Amygdala (tissue), 56 donors: ENCODE data around the gene SYTL3.
"Not testable (repeated sequence)": the region's sequence is repeated elsewhere in the genome, so short reads cannot be mapped to it uniquely, and the experiment has no call there.

Experiments used
- DNase-seq, 56 donors: peaks; one replicate each; lab custom pipeline; 2025; lab: John Stamatoyannopoulos, UW

SYTL3 gene

DNA sequence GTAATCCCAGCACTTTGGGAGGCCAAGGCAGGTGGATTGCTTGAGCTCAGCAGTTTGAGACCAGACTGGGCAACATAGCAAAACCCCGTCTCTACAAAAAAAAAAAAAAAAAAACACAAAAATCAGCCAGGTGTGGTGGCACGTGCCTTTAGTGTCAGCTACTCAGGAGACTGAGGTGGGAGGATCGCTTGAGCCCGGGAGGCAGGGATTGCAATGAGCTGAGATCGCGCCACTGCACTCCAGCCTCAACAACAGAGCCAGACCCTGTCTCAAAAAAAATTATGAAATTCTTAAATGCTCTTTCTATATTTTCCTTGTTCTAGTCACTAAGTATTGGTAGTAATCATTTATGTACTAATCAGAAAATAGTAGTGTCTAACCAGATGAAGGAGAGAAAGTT, 30.6 kb downstream of the SYTL3 start:
- no peak for DNase-seq

DNA sequence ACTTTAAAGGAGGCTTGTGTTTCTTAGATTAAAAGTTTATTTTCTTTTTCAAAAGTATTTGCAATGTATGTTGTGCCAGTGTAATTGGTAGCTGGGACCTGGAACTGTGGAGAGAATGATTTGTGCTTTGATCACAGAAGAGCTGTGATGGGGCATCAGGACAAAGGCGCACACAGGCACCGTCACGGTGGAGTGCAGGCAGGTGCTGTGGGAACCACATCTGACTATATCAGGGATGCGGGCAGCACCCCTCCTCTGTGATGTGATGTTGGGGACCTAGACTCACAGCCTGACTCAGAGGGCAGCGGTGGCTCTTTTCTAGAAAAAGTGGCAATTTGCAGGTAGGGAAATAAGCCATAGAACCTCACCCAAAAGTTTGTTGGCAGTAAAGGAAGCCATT, 34.5 kb downstream of the SYTL3 start:
- no peak for DNase-seq

DNA sequence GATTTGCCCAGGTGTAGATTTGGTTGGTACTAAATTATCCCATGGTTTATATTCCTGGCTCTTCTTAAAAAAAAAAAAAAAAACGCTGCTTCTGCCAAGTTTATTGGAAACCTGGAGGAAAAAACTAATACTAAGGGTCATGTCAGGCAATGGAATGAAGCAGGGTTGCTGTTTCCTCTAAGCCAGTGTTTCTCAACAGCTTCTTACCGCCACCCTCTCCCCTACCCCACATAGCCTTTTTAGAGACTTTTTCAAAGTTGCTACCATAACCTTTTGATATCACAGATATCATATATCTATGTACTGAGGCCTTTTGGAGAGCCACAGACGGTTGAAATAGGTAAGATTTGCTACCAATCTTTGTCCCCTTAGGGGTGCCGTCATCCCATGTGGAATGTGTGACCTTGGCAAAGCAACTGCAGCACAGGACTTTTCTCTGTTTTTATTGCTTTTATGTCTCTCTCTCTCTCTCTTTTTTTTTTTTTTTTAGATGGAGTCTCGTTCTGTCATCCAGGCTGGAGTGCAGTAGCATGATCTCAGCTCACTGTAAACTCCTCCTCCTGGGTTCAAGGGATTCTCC, 35.0 kb downstream of the SYTL3 start:
- DNase-seq: no peak

DNA sequence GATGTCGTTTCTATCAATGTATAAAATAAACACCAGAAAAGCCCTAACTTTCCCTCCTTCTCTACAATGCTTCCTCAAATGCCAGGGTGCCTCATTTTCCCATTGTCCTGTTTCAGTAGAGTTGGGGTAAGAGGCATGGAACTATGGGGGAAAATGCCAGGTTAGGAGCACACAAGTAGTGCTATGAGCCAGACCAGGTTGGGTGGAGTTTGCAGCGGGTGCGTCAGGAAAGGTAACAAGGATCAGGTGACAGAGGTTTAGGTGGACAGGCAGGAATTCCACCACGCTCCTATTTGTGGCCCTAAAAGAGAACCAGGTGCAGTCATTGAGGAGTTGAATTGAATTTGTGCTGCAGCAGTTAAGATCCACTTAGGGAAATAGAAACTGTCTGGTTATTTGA, 36.5 kb downstream of the SYTL3 start:
- DNase-seq: no peak

DNA sequence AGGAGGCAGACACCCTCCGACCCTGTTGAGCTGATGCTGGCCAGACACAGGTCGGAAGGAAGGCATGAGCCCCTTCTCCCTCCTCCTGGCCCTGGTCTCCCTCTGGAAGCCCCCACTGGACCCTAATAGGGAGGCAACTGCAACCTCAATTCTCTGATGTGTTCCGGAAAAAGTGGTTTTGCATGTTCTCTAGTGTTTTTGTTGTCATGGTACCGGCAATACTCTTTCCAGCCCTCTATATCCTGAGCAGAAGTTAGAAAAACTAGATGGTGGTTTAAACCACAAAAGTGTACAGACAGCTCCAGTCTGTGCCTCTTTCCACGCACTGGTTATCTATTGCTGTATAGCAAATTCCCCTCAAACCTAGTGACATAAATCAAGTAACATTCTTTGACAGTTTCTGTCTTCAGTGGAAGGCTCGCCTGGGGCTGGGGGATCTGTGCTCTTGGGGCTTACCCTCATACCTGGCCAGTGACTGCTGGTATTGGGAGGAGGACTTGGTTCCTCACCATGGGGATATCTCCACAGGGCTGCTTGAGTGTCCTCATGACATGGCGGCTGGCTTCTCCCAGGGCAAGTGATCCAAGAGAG, 37.0 kb downstream of the SYTL3 start:
- DNase-seq: no peak

DNA sequence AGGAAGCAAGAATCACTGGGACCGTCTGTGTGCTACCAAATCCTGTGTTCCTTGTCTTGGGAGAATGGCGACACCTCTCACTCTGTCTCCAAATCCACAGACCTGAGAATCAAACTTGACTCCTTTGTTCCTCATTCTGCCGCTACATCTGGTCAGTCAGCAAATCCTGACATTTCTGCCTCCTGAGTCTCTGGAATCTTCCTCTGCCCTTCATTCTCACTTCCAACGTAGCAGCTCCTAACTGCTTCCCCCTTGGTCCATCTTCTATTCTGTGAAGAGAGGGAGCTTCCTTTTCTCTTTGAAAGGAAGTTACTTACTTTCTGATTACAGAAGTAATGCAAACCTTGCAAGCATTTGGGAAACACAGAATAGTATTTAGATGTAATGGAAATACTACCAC, 37.7 kb downstream of the SYTL3 start:
- no peak for DNase-seq

DNA sequence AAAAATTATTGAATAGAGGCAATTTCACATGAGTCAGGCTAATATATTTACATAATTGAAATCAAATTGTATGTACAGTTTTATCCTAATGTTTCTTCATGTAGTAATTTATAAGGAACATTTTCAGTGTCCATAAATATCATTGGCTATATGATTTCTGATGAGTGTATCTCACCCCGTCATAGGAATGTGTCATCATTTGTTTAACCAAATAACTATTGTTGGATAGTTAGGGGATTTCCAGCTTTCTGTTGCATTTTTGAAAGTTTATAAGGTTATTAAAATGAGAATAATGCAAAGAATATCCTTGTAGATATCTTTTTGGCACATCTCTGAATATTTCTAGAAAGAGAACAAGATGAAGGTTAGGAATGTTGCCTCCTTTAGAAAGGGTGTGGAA, 39.0 kb downstream of the SYTL3 start:
- DNase-seq: no peak

DNA sequence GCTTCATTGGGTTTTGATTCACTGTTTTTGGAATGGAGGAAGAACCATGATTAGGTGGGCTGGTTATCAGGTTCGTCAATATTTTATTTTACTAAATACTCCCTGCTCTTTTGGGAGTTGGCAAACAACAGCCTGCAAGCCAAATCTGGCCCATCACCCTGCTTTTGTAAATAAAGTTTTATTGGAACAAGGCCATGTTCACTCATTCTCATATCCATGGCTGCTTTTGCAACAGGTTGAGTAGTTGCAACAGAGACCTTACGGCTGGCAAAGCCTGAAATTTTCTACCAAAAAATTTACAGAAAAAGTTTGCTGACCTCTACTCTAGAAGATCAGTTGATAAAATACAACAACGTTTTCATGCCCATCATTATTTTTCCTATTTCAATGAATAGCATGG, 45.1 kb downstream of the SYTL3 start:
- no peak for DNase-seq

DNA sequence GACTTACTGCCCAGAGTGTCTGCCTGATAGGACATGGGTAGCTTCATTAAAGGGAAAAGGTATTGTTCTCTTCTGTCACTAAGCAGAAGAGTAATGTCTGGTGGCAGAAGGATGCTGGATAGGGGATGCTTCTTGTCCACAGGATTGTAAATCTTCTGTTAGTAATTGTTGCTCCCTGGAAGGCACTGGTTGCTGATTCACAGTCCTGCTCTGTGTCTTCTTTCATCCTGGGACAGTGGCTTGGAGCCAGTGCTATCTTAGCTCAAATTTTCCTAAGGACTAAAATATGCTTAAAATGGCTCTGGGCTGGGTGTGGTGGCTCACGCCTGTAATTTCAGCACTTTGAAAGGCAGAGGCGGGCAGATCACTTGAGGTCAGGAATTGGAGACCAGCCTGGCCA, 48.0 kb downstream of the SYTL3 start:
- no peak for DNase-seq

DNA sequence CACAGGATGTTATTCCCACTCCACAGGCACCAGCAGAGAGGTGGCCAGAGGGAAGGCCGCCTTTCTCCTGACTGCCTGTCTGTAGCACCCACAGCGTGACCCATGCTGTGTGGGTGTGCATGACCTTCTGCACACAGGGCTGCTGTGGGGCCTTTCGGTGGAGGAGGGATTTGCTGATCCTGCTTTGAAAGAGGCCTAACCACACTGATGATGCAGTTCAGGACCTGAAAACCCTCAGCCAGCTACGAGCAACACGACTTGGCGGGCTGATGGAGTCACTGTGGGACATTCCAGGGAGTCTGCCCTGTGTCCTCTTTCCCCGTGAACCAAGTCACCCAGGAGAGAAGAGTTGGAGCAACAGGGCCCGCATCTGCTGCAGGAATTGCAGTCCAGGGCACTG, 49.1 kb downstream of the SYTL3 start:
- DNase-seq: no peak

DNA sequence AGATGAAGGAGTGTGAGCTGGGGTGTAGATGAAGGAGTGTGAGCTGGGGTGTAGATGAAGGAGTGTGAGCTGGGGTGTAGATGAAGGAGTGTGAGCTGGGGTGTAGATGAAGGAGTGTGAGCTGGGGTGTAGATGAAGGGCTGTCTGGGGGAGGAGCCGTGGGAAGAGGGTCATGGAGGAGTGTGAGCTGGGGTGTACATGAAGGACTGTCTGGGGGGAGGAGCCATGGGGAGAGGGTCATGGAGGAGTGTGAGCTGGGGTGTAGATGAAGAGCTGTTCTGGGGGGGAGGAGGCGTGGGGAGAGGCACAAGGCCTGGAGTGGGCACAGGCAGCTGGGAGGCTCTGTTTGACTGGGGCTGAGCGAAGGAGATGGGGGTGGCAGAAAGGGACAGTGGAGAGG, 51.4 kb downstream of the SYTL3 start:
- not testable (repeated sequence) for DNase-seq

DNA sequence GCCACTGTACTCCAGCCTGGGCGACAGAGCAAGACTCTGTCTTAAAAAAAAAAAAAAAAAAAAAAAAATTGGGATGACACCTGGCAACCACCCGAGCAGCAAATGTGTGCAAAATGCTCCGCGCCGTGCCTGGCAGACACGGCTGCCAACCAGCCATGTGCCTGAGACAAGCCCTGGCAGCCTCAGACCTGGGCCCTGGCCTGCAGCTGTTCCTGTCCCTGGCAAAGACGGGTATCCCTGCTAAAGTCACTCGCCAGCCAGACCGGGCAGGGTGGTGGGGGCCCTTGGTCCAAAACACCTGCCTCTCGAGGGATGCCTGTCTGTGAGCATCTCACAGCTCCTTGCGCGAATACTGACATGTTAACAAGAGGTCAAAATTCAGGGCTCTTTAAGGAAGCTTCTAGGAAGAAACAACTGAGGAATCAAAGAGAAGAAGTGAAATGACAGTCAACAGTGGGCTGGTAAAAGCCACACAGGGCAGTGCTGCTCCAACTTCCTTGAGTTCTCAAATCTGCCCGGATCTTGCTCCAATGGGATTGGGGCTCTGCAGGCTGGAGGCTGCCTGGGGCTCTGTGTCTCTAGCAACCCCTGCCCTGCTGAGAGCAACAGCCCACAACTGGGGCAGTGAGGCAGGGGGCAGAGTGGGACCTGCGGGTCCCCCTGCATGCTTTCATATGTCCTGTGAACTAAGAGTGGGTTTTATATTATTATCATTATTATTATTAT, 53.4 kb downstream of the SYTL3 start:
- DNase-seq: peak in 5 of 56 donors; percentile 12 to 27 (median 17)

DNA sequence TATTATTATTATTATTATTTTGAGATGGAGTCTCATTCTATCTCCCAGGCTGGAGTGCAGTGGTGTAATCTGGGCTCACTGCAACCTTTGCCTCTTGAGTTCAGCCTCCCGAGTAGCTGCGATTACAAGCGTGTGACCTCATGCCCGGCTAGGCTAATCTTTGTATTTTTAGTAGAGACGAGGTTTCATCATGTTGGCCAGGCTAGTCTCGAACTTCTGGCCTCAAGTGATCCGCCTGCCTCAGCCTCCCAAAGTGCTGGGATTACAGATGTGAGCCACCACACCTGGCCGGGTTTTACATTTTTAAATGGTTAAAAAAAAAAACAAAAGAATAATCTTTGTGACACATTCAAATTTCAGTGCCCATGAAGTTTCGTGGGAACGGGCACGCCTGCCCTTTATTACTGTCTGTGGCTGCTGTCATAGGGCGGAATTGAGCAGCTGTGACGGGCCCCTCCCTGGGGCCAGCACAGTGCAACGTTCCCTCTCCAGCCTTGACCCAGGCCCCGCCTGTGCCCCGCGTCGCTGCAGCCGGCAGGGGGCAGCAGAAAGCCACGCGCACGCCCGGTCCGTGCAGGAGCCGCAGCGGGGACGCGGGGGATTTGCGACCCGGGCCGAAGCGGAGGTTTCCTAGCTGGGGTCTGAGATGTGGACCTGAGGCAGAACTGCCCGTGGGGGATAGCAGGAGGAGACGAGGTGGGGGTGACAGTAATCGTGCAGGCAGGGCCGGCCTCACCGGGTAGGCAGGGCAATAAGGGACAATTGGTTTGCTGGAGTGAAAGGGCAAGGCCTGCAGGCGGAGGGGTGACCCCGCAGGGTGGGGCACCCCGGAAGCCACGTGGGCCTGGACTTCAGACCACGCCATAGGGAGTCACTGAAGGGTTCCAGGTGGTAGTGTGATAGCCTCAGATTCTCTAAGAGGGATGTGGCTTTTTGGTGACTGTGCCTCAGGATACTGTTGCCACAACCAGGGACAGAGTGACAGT, 54.3 kb downstream of the SYTL3 start:
- peak in 47 of 56 donors; percentile 6 to 79 (median 49) for DNase-seq

DNA sequence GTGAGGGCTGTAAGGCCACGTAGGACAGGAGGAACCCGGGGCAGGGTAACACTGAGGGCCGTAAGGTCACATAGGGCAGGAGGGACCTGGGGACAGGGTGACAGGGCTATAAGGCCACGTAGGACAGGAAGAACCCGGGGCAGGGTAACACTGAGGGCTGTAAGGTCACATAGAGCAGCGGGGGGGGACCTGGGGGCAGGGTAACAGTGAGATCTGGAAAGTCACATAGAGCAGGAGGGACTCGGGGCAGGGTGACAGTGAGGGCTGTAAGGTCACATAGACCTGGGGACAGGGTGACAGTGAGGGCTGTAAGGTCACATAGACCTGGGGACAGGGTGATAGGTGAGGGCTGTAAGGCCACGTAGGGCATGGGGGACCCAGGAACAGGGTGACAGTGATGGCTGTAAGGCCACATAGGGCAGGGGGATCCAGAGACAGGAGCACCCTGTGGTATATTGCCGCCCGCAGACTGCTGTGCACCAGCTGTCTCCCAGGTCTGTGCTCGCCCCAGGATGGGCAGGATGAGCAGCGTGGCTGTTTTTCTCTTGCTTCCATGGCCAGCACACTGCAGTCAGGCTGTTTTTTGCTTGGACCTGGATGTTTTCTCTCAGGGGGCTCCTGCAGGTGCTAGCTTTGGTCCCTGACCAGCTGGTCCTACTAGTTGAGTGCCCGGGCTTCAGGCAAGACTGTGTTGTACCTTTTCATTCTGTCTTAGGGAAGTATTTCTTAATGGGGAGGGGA, 55.7 kb downstream of the SYTL3 start:
- DNase-seq: no peak

DNA sequence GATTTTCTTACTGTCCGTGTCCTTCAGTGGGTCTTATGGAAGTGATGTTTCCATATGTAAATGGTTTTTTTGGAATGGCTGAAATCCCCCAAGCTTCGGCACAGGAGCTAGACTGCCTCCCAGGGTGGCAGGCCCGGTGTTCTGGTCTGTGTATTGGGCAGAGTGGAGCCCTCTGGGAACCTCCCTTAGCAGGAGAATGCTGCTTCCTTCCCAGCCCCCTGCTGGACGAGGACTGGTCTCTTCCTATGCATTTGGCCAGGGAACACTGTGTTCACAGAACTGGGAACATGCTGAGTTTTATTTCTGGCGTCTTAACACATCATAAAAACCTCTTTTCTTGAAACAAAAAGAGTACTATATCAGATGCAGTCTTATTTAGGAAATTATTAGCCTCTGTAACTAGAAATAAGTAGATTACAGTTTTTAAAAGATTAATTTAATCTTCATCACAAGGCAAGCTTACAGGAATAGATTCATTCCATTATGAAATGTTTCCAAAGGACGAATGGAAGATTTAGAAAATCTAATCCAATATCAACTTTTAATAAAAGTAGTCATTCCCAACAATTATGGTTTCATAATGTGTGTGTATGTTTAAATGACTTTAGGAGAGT, 56.6 kb downstream of the SYTL3 start:
- DNase-seq: peak in 3 of 56 donors; percentile 14 to 19 (median 15)

DNA sequence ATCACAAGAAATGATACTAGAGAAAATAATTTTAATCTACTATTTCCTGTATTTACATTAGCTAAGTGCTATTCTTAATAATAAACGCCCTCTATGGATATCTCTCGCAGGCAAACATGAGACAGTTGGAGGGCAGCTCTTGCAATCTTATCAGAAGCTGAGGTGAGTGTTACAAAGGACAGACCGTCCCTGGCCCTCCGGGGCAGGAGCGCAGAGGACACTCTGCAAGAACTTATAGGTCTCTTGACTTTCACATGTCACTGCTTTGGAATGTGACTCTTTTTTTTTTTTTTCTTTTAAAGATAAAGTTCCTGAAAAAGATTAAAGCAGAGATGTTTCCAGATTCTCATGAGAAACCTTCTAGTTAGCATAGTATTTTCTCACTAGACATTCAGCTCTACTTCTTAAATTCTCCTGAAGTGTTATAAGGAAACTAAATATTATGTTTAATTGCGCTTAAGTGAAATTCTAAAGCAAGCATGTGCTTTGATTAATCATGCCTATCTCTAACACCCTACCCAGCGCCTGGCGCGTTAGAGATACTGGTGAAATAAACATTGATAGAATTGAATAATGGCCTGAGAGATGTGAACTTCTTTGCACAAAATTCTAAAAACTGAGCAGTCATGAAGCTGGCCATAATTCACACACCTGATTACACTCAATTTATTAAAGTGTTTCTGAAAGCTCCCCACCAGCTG, 57.4 kb downstream of the SYTL3 start:
- DNase-seq: no peak

DNA sequence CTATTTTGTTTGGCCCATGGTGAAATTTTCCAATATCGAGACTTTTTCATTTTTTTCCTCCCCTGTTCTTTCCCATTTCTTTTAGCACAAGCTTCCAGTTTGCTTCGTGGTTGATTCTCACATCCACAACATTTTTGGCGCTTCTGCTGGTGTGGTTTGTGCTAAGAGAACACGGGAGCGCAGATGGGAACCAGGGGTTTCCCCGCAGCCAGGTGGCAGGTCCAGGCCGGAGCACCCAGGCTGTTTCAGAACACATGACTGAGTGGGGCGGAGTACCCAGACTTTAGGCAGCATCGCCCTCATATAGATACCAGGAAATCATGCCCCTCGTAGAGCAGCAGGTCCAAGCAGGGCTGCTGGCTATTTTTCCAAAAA, 58.0 kb downstream of the SYTL3 start:
- no peak for DNase-seq

DNA sequence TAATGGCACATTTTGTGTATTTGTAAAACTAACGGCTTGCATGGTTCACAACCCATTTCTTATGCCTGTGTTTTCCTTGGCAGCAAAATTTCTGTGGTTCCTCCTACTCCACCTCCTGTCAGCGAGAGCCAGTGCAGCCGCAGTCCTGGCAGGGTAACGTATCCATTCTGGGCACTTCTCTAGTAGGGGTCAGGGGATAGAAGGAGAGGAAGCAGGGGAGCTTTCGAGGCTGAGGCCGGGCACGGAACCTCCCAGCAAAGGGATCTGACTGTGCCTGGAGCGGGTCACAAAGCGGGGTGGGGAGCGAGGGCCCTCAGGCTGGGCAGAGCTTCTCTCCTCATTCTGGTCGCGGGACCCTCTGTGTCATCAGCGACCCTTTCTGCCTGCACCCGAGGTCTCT, 58.4 kb downstream of the SYTL3 start:
- DNase-seq: peak in 4 of 56 donors; percentile 17 to 28 (median 24)

DNA sequence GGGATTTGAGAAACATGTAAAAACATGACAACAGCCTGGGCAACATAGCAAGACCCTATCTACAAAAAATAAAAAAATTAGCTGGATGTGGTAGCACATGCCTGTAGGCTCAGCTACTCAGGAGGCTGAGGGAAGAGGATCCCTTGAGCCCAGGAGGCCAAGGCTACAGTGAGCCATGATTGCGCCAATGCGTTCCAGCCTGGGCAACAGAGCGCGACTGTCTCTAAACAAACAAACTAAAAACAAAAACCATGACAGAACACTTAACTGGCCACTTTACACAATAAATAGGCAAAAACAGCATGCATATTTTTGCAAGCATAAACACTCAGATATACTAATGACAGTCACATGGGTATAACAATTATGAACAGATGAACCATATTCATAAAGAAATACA, 60.0 kb downstream of the SYTL3 start:
- DNase-seq: no peak
